GM19035 (cell line): ENCODE results near the gene CLASP1.
"Not testable (repeated sequence)": the region's sequence is repeated elsewhere in the genome, so short reads cannot be mapped to it uniquely, and the experiment has no call there.

Source experiments
- ATAC-seq: cut with Tn5 transposase; IDR thresholded peaks from one replicate; pipeline ENCODE4 v1.9.1; 2021; ENCODE audit not compliant: unreplicated experiment

The CLASP1 gene

GRCh38 chr2:121587131-121587530 lies 62.1 kb downstream of the CLASP1 start:
- no peak for ATAC-seq

- ATAC-seq = no peak
Measured at GRCh38 chr2:121584741-121585140, 64.5 kb downstream of the CLASP1 start.

GRCh38 chr2:121583555-121583954 lies 65.7 kb downstream of the CLASP1 start:
- no peak for ATAC-seq

GRCh38 chr2:121582272-121582671 lies 67.0 kb downstream of the CLASP1 start:
- no peak for ATAC-seq

GRCh38 chr2:121579309-121579708 lies 70.0 kb downstream of the CLASP1 start:
- ATAC-seq = no peak

- no peak for ATAC-seq
Measured at GRCh38 chr2:121577381-121577780, 71.9 kb downstream of the CLASP1 start.

GRCh38 chr2:121576263-121576662 lies 73.0 kb downstream of the CLASP1 start:
- no peak for ATAC-seq

- no peak for ATAC-seq
Measured at GRCh38 chr2:121575800-121576199, 73.5 kb downstream of the CLASP1 start.

- no peak for ATAC-seq
Measured at GRCh38 chr2:121570667-121571055, 78.6 kb downstream of the CLASP1 start.

GRCh38 chr2:121570036-121570666 lies 79.1 kb downstream of the CLASP1 start:
- no peak for ATAC-seq

- no peak for ATAC-seq
Measured at GRCh38 chr2:121567957-121568409, 81.3 kb downstream of the CLASP1 start.

GRCh38 chr2:121567452-121567851 lies 81.8 kb downstream of the CLASP1 start:
- no peak for ATAC-seq

GRCh38 chr2:121565389-121566250 lies 83.6 kb downstream of the CLASP1 start:
- ATAC-seq = no peak

GRCh38 chr2:121564905-121565304 lies 84.4 kb downstream of the CLASP1 start:
- no peak for ATAC-seq

- not testable (repeated sequence) for ATAC-seq
Measured at GRCh38 chr2:121563754-121564153, 85.5 kb downstream of the CLASP1 start.

GRCh38 chr2:121562269-121563176 lies 86.7 kb downstream of the CLASP1 start:
- ATAC-seq = no peak

- no peak for ATAC-seq
Measured at GRCh38 chr2:121561617-121562268, 87.5 kb downstream of the CLASP1 start.

GRCh38 chr2:121558329-121558728 lies 90.9 kb downstream of the CLASP1 start:
- no peak for ATAC-seq

GRCh38 chr2:121555008-121555407 lies 94.3 kb downstream of the CLASP1 start:
- ATAC-seq = no peak

- not testable (repeated sequence) for ATAC-seq
Measured at GRCh38 chr2:121552477-121553180, 96.6 kb downstream of the CLASP1 start.
